Osteoblast (primary cell): ENCODE data around the gene CUX1. TPM values are rescaled to one million over a fixed set of nuclear protein-coding genes. Genes with fewer than 3 reads are reported as not detected.

Experiments used
- DNase-seq: peaks from one replicate; pipeline ENCODE4 v3.0.0; 2011; ENCODE audit warnings: low spot score, mixed read lengths; ENCODE audit not compliant: insufficient read length; ENCODE audit errors: missing footprints
- H2AFZ ChIP-seq: 2 replicates; pipeline ENCODE4 v1.6.0; 2011; ENCODE audit warnings: mild to moderate bottlenecking, low read length
- H3K27ac ChIP-seq: 2 replicates; pipeline ENCODE4 v1.5.1; 2011; ENCODE audit warnings: mild to moderate bottlenecking, low read depth, low read length, moderate library complexity
- H3K27me3 ChIP-seq: 2 replicates; pipeline ENCODE4 v1.6.0; 2012; ENCODE audit warnings: mild to moderate bottlenecking, control low read depth, inconsistent platforms, low read length, moderate library complexity; ENCODE audit not compliant: insufficient read depth
- H3K36me3 ChIP-seq: 2 replicates; pipeline ENCODE4 v1.5.1; 2011; ENCODE audit warnings: mild to moderate bottlenecking, low read length, control low read depth, moderate library complexity; ENCODE audit not compliant: insufficient read depth
- H3K4me1 ChIP-seq: 2 replicates; pipeline ENCODE4 v1.5.1; 2011; ENCODE audit warnings: mild to moderate bottlenecking, low read length, control low read depth, moderate library complexity; ENCODE audit not compliant: insufficient read depth
- H3K4me2 ChIP-seq: 2 replicates; pipeline ENCODE4 v1.6.0; 2011; ENCODE audit warnings: mild to moderate bottlenecking, low read length; ENCODE audit not compliant: insufficient read depth
- H3K4me3 ChIP-seq: fragments of 200-600 bp; sonication (generic); 3 replicates; pipeline ENCODE4 v1.5.1; 2012; ENCODE audit warnings: mild to moderate bottlenecking, low read length, inconsistent platforms; ENCODE audit not compliant: insufficient read depth
- H3K79me2 ChIP-seq: 2 replicates; pipeline ENCODE4 v1.6.0; 2012; ENCODE audit warnings: mild to moderate bottlenecking, low read length, control low read depth, inconsistent platforms; ENCODE audit not compliant: insufficient read depth
- H3K9me3 ChIP-seq: 2 replicates; pipeline ENCODE4 v1.5.1; 2011; ENCODE audit warnings: low read depth, low read length, control low read depth
- H4K20me1 ChIP-seq: 2 replicates; pipeline ENCODE4 v1.6.0; 2012; ENCODE audit warnings: mild to moderate bottlenecking, low read length, control low read depth; ENCODE audit not compliant: insufficient read depth
- total RNA-seq: library from RNA; depleted of rRNA; stranded (reverse); fragments of >200 nt; gene quantifications from 2 replicates; pipeline ENCODE4 v1.2.3, GENCODE V29; 2012
- TF ChIP-seq, protein P1 (sequence below): IDR thresholded peaks from 2 replicates; pipeline ENCODE4 v1.5.1; 2011; ENCODE audit warnings: mild to moderate bottlenecking, low read depth, low read length, moderate library complexity; ENCODE audit errors: extremely low read depth

Gene CUX1
- total RNA-seq, 1 donor, result 41.6 TPM

DNA sequence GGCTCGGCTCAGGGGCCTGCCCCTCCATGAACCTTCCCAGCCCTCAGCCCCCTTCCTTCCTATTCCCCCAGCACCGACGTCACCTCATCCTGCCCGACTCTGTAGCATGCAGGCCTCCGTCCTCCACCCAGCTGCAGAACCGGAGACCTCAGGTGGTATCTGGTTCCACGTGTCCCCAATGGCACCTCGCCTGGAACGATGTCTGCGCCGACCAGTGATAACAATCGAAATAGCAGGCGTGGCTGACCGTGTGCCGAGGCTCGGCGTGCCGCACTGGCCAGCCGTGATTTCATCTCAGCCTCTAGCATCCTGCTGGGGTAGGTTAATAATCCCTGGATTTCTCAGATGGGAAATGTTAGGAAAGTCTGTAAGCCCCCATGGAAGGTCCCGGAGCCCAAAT lies 171.7 kb downstream of the CUX1 start:
- no peak overlapping the region for H3K27ac ChIP-seq
- no peak overlapping the region for H3K4me2 ChIP-seq
- no peaks in the 10 kb centered on the region for H3K4me1 ChIP-seq
- no peaks in the 10 kb centered on the region for H3K9me3 ChIP-seq
- no peaks in the 10 kb centered on the region for H3K27me3 ChIP-seq
- peaks cover 34% of the 10 kb centered on the region for H4K20me1 ChIP-seq
- H3K36me3 ChIP-seq, result no peaks in the 10 kb centered on the region
- H3K79me2 ChIP-seq, result no peaks in the 10 kb centered on the region
- no peak for DNase-seq
- no peak overlapping the region for H2AFZ ChIP-seq
- H3K4me3 ChIP-seq, result no peak overlapping the region
- TF ChIP-seq, protein P1, sequence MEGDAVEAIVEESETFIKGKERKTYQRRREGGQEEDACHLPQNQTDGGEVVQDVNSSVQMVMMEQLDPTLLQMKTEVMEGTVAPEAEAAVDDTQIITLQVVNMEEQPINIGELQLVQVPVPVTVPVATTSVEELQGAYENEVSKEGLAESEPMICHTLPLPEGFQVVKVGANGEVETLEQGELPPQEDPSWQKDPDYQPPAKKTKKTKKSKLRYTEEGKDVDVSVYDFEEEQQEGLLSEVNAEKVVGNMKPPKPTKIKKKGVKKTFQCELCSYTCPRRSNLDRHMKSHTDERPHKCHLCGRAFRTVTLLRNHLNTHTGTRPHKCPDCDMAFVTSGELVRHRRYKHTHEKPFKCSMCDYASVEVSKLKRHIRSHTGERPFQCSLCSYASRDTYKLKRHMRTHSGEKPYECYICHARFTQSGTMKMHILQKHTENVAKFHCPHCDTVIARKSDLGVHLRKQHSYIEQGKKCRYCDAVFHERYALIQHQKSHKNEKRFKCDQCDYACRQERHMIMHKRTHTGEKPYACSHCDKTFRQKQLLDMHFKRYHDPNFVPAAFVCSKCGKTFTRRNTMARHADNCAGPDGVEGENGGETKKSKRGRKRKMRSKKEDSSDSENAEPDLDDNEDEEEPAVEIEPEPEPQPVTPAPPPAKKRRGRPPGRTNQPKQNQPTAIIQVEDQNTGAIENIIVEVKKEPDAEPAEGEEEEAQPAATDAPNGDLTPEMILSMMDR, result no peak

DNA sequence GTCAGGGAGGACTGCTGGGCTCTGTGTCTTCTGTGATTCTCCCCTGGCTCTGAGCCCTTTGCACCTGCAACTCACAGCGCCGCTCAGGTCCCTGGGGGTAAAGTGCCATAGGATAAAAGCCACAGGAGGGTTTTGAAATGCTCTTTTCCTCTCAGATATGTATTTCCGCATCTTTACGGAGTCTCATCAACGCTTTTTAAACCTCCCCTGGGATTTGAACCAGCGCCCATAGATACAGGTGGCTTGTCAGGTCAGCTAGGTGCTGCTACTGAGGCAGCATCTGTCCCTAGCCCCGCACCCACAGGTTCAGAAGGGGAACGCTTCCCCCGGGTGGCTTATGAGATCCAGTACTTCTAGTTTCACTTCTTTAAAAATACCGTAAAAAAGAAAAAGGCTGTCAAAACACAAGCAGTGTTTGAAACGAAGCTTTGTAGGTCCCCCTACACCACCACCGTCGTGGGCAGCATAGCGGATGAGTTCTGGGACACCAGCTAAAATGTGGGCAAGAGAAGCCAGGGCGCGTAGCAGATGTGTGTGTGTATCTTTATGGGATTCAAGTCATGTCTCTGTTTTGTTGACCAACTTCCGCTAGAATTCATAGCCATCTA lies 173.5 kb downstream of the CUX1 start:
- H4K20me1 ChIP-seq, result peaks cover 31% of the 10 kb centered on the region

DNA sequence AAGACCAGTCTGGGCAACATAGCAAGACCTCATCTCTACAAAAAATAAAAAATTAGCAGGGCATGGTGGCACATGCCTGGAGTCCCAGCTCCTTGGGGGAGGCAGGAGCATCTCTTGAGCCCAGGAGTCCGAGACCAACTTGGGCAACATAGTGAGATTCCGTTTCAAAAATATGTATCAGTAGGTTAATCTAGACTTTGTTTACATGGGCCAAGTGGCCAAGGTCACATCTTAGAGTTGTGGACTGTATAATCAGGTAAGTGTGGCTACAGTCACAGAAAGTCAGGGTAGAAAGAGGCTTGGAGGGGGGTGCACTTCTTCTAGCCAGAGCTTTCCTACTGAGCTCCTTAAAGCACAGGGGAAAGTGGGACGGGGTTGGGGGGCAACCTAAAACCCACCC lies 174.4 kb downstream of the CUX1 start:
- DNase-seq, result no peak
- H2AFZ ChIP-seq, result no peak overlapping the region
- peaks cover 23% of the 10 kb centered on the region for H4K20me1 ChIP-seq
- TF ChIP-seq, protein P1, result no peak
- H3K4me2 ChIP-seq, result no peak overlapping the region
- H3K27me3 ChIP-seq, result no peaks in the 10 kb centered on the region
- H3K9me3 ChIP-seq, result no peaks in the 10 kb centered on the region
- no peaks in the 10 kb centered on the region for H3K4me1 ChIP-seq
- no peak overlapping the region for H3K27ac ChIP-seq
- no peaks in the 10 kb centered on the region for H3K79me2 ChIP-seq
- H3K36me3 ChIP-seq, result no peaks in the 10 kb centered on the region
- H3K4me3 ChIP-seq, result no peak overlapping the region

More for the DNA sequence above, 173.5 kb downstream of the CUX1 start:
- H3K4me3 ChIP-seq, result no peak overlapping the region
- no peaks in the 10 kb centered on the region for H3K27me3 ChIP-seq
- no peak overlapping the region for H3K4me2 ChIP-seq
- TF ChIP-seq, protein P1, result no peak
- H2AFZ ChIP-seq, result no peak overlapping the region
- no peak overlapping the region for H3K27ac ChIP-seq
- H3K36me3 ChIP-seq, result no peaks in the 10 kb centered on the region
- no peaks in the 10 kb centered on the region for H3K4me1 ChIP-seq
- DNase-seq, result no peak
- no peaks in the 10 kb centered on the region for H3K9me3 ChIP-seq
- no peaks in the 10 kb centered on the region for H3K79me2 ChIP-seq

DNA sequence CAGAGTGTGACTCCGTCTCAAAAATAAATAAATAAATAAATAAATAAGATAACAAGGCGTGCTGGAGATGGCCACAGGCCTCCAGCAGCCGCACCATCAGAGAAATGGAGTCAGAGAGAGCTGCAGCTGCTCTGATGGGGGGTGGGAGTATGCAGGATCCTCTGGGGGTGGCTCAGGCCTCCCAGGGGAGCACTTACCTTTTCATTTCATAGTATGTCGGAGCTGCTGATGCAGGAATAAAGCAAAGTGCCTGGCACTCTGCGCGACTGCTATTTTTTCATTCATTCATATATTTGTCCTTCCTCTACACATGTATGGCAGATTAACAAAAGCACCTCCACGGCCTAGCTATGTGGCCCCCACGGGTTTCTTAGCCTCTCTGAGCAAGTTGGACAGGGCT lies 175.9 kb downstream of the CUX1 start:
- TF ChIP-seq, protein P1, result no peak
- Histone ChIP-seq H3K9me3 (no peaks in the 10 kb centered on the region), H4K20me1 (peaks cover 21% of the 10 kb centered on the region), H2AFZ (no peak overlapping the region), H3K4me3 (no peak overlapping the region), H3K36me3 (no peaks in the 10 kb centered on the region), H3K79me2 (no peaks in the 10 kb centered on the region), H3K27ac (no peak overlapping the region), H3K4me1 (no peaks in the 10 kb centered on the region), H3K4me2 (no peak overlapping the region), H3K27me3 (no peaks in the 10 kb centered on the region)
- DNase-seq, result peak; percentile 21
